SK-N-SH (cell line): ENCODE results near the gene PRPSAP2. TPM values are rescaled to one million over a fixed set of nuclear protein-coding genes. Genes with fewer than 3 reads are reported as not detected.
A peak's percentile ranks its signal among the peaks of the same experiment; 100 is the strongest.

Experiments
- CTCF ChIA-PET: fragments of 300-600, 350-600 bp; formaldehyde crosslinking; extraction: SDS; loops from one replicate; lab custom pipeline; 2021; lab: Yijun Ruan, JAX
- POLR2A ChIA-PET: fragments of 350-600 bp; sonication (Branson Sonifier 250); formaldehyde crosslinking; extraction: SDS; loops from one replicate; lab custom pipeline; 2020; ENCODE audit warnings: antibody characterized with exemption, inconsistent platforms; lab: Yijun Ruan, JAX
- DNase-seq: peaks from one replicate; pipeline ENCODE4 v3.0.0; 2012
- H2AFZ ChIP-seq: fragments of 200-600 bp; sonication (generic); 2 replicates; pipeline ENCODE4 v1.8.1; 2016; ENCODE audit warnings: antibody characterized with exemption, mild to moderate bottlenecking, low read depth
- H3F3A ChIP-seq: fragments of 200-600 bp; sonication (generic); replicated peaks from 2 replicates; pipeline ENCODE3; 2016; ENCODE audit warnings: antibody characterized with exemption, mild to moderate bottlenecking; ENCODE audit not compliant: insufficient read depth
- H3K27ac ChIP-seq, 2 experiments: fragments of 200-500 bp in 1 of 2; fragments of 200-600 bp in 1 of 2; sonication (Bioruptor generic) in 1 of 2; sonication (generic), shearing (Covaris generic) in 1 of 2; 2 replicates each; pipeline versions ENCODE4 v1.5.1 to v1.6.1; 2014 to 2016; ENCODE audit warnings: low read depth in 2 of 2, inconsistent platforms in 1 of 2, low read length in 1 of 2, mild to moderate bottlenecking in 1 of 2, mixed read lengths in 1 of 2
- H3K27me3 ChIP-seq: fragments of 200-600 bp; sonication (generic), shearing (Covaris generic); 2 replicates; pipeline ENCODE4 v1.6.1; 2016; ENCODE audit warnings: mixed run types; ENCODE audit not compliant: insufficient read depth
- H3K36me3 ChIP-seq, 2 experiments: fragments of 200-500 bp in 1 of 2; fragments of 200-600 bp in 1 of 2; sonication (Bioruptor generic) in 1 of 2; sonication (generic) in 1 of 2; replicated peaks in 1 of 2; 2 replicates each; pipeline versions ENCODE3 to v1.5.1; 2014 to 2016; ENCODE audit warnings: low read length in 1 of 2, mild to moderate bottlenecking in 1 of 2; ENCODE audit not compliant: insufficient read depth in 2 of 2, control insufficient read depth in 1 of 2
- H3K4me1 ChIP-seq, 2 experiments: fragments of 200-500 bp in 1 of 2; fragments of 200-600 bp in 1 of 2; sonication (Bioruptor generic) in 1 of 2; sonication (generic), shearing (Covaris generic) in 1 of 2; 2 replicates each; pipeline versions ENCODE4 v1.5.1 to v1.6.1; 2014 to 2016; ENCODE audit warnings: low read depth in 1 of 2, low read length in 1 of 2, mixed run types in 1 of 2; ENCODE audit not compliant: insufficient read depth in 2 of 2, control insufficient read depth in 1 of 2
- H3K4me2 ChIP-seq: fragments of 200-600 bp; sonication (generic), shearing (Covaris generic); 2 replicates; pipeline ENCODE4 v1.6.1; 2017; ENCODE audit warnings: mixed run types
- H3K4me3 ChIP-seq, 2 experiments: fragments of 200-500 bp in 1 of 2; fragments of 200-600 bp in 1 of 2; sonication (Bioruptor generic) in 1 of 2; sonication (generic), shearing (Covaris generic) in 1 of 2; 2 replicates each; pipeline versions ENCODE4 v1.5.1 to v1.8.1; 2014 to 2016; ENCODE audit warnings: low read depth in 2 of 2, inconsistent platforms in 1 of 2, low read length in 1 of 2, mild to moderate bottlenecking in 1 of 2, mixed read lengths in 1 of 2, moderate library complexity in 1 of 2
- H3K79me2 ChIP-seq: fragments of 200-600 bp; sonication (generic); 2 replicates; pipeline ENCODE4 v1.8.1; 2017; ENCODE audit warnings: mild to moderate bottlenecking; ENCODE audit not compliant: insufficient read depth
- H3K9ac ChIP-seq: fragments of 200-600 bp; sonication (generic); 2 replicates; pipeline ENCODE4 v1.6.1; 2017; ENCODE audit warnings: mixed run types
- H3K9me2 ChIP-seq: fragments of 200-600 bp; sonication (generic); 2 replicates; pipeline ENCODE4 v1.6.1; 2017; ENCODE audit warnings: mixed run types
- H3K9me3 ChIP-seq: fragments of 200-600 bp; sonication (generic); 2 replicates; pipeline ENCODE4 v1.6.1; 2017; ENCODE audit warnings: mixed run types, mild to moderate bottlenecking, moderate library complexity
- H4K20me1 ChIP-seq: fragments of 200-600 bp; sonication (generic); 2 replicates; pipeline ENCODE4 v1.6.1; 2017; ENCODE audit warnings: mild to moderate bottlenecking, mixed run types; ENCODE audit not compliant: insufficient read depth
- ELF1 ChIP-seq: IDR thresholded peaks from 2 replicates; pipeline ENCODE4 v1.4.0; 2012
- EP300 ChIP-seq, 2 experiments: IDR thresholded peaks; 2 replicates each; pipeline versions ENCODE4 v1.4.0 to v1.6.1; 2012; ENCODE audit warnings: borderline replicate concordance in 1 of 2, low read depth in 1 of 2, low read length in 1 of 2
- EZH2phosphoT487 ChIP-seq: fragments of 200-600 bp; sonication (generic); IDR thresholded peaks from 2 replicates; pipeline ENCODE4 v1.6.1; 2017; ENCODE audit warnings: low read depth, mixed run types, mild to moderate bottlenecking, antibody characterized with exemption, moderate library complexity, borderline replicate concordance
- FOXJ3 ChIP-seq: sonication (generic); formaldehyde crosslinking; IDR thresholded peaks from 2 replicates; pipeline ENCODE4 v1.5.1; 2020; ENCODE audit warnings: mild to moderate bottlenecking, missing genetic modification reagents
- GATA2 ChIP-seq: sonication (generic); formaldehyde crosslinking; IDR thresholded peaks from 2 replicates; pipeline ENCODE4 v1.5.0; 2020; ENCODE audit warnings: mild to moderate bottlenecking, missing genetic modification reagents
- JUND ChIP-seq: IDR thresholded peaks from 2 replicates; pipeline ENCODE4 v1.4.0; 2012
- MXI1 ChIP-seq: IDR thresholded peaks from 2 replicates; pipeline ENCODE4 v1.6.1; 2012; ENCODE audit warnings: mild to moderate bottlenecking, low read depth, low read length, improper control_type of control experiment
- NRF1 ChIP-seq: IDR thresholded peaks from 2 replicates; pipeline ENCODE4 v1.6.1; 2012; ENCODE audit warnings: low read depth, mild to moderate bottlenecking, low read length
- POLR2AphosphoS5 ChIP-seq: IDR thresholded peaks from 2 replicates; pipeline ENCODE4 v1.6.1; 2012; ENCODE audit warnings: low read depth, low read length
- RFX5 ChIP-seq: IDR thresholded peaks from 2 replicates; pipeline ENCODE4 v1.6.1; 2012; ENCODE audit warnings: mild to moderate bottlenecking, improper control_type of control experiment, low read length
- TAF1 ChIP-seq: IDR thresholded peaks from 2 replicates; pipeline ENCODE4 v1.6.1; 2012; ENCODE audit warnings: low read depth, mild to moderate bottlenecking, low read length, moderate library complexity, borderline replicate concordance
- TCF12 ChIP-seq: IDR thresholded peaks from 2 replicates; pipeline ENCODE4 v1.4.0; 2012
- YY1 ChIP-seq: IDR thresholded peaks from 2 replicates; pipeline ENCODE4 v1.4.0; 2012; ENCODE audit warnings: low read depth, mild to moderate bottlenecking
- WGBS: methylation state at CpG from one replicate; pipeline ENCODE4 v1.1.6; 2017; ENCODE audit warnings: low lambda C conversion rate; 5-methylcytosine and 5-hydroxymethylcytosine counted together
- polyA plus RNA-seq, 3 experiments: library from polyadenylated mRNA; depleted of rRNA; stranded (reverse); fragments of >200 nt; gene quantifications; 2 replicates each; pipeline ENCODE4 v1.2.3, GENCODE V29; 2012
- TF ChIP-seq, protein P1 (sequence below): IDR thresholded peaks from 2 replicates; pipeline ENCODE4 v1.6.1; 2012; ENCODE audit warnings: mild to moderate bottlenecking, low read depth, low read length, moderate library complexity
- TF ChIP-seq, protein P2 (sequence below): fragments of 150-350 bp; IDR thresholded peaks from 2 replicates; pipeline ENCODE4 v1.6.1; 2016; ENCODE audit warnings: mild to moderate bottlenecking, low read depth, low read length

Gene PRPSAP2
- polyA plus RNA-seq, 1 of the 3 experiments (the other 2 are of a cell fraction): 27.6 TPM

DNA sequence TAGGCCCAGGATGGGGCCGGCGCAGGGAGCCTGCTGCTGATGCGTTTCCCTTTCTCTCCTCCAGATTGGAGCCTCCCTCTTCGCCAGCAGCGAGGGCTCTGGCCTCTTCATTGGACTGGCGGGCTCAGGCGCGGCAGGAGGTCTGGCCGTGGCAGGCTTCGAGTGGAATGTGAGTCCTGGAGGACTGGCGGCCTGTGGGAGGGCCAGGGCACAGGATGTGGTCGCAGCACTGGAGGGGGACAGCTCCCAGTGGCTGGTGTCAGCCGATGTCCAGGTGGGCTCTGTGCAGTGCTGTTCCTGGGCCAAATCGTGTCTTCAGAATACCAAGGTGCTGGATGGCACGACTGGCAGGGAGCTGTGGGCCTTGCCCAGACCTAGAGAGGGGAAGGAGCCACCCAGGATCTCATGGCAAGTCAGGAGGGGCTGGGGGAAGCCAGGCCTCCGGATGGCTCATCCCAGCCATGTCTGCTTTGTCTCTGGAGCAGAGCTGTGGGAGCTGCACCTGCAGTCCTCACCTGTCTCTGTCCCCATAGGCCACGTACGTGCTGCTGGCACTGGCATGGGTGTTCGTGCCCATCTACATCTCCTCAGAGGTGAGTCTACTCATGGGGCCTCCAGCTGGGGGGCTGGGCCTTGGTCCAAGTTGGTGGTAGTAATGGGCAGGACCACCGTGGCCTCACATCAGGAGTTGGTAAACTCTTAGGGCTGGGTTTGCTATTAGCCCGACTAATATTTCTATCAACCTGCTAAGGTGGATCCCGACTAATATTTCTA is 101.3 kb downstream of the PRPSAP2 start:
- POLR2A ChIA-PET: no interaction called here
- WGBS: 78% methylated on average over 9 of the region's 22 CpGs
- no peaks in the 10 kb centered on the region for H4K20me1 ChIP-seq

DNA sequence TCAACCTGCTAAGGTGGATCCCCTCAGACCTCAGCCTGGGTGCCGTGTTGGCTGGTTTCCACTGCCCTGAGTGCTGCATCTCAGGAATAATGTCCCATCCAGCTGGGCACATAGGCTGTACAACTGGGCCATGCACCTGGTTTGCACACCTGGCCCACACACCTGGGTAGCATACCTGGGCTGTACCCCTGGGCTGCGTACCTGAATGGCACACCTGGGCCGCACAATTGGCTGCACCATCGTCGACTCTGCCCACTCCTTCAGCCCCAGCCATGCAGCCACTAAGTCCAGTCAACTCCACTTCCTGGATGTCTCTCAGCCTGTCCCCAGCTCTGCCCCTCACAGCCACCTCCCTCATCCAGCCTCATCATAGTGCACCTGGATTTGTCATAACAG is 101.9 kb downstream of the PRPSAP2 start:
- no peak overlapping the region for H3K4me3 ChIP-seq
- H4K20me1 ChIP-seq: no peaks in the 10 kb centered on the region
- CTCF ChIA-PET: interaction anchor here (0.9 to 3.7 kb wide), 13 partner anchors 8 to 98 kb away, joined by 3 to 34 read pairs (median 10); partner anchors contain the start of genes FAM83G and SLC5A10
- no peak for DNase-seq
- H3F3A ChIP-seq: peaks cover 10% of the 10 kb centered on the region
- H3K27me3 ChIP-seq: no peaks in the 10 kb centered on the region
- H3K4me1 ChIP-seq: peaks cover 6 to 11% of the 10 kb centered on the region in 2 experiments; a peak in 2 of 4 replicates
- no peaks in the 10 kb centered on the region for H3K36me3 ChIP-seq
- POLR2A ChIA-PET: no interaction called here
- H3K27ac ChIP-seq: no peak overlapping the region
- no peaks in the 10 kb centered on the region for H3K9me3 ChIP-seq
- H3K9ac ChIP-seq: no peak overlapping the region
- H2AFZ ChIP-seq: no peak overlapping the region
- WGBS: 100% methylated on average over 1 of the region's 5 CpGs
- no peaks in the 10 kb centered on the region for H3K79me2 ChIP-seq
- H3K9me2 ChIP-seq: no peaks in the 10 kb centered on the region
- no peak overlapping the region for H3K4me2 ChIP-seq
- TF ChIP-seq JUND (no peak), NRF1 (no peak), TAF1 (no peak), TCF12 (no peak), EP300 (IDR thresholded peaks at IDR 0.05; ENCODE audit: borderline replicate concordance in 1 of 2, low read depth in 1 of 2, low read length in 1 of 2) (no peak), EZH2phosphoT487 (no peak), GATA2 (CRISPR knock-in tag) (no peak), MXI1 (no peak), RFX5 (no peak)
- TF ChIP-seq, protein P1, sequence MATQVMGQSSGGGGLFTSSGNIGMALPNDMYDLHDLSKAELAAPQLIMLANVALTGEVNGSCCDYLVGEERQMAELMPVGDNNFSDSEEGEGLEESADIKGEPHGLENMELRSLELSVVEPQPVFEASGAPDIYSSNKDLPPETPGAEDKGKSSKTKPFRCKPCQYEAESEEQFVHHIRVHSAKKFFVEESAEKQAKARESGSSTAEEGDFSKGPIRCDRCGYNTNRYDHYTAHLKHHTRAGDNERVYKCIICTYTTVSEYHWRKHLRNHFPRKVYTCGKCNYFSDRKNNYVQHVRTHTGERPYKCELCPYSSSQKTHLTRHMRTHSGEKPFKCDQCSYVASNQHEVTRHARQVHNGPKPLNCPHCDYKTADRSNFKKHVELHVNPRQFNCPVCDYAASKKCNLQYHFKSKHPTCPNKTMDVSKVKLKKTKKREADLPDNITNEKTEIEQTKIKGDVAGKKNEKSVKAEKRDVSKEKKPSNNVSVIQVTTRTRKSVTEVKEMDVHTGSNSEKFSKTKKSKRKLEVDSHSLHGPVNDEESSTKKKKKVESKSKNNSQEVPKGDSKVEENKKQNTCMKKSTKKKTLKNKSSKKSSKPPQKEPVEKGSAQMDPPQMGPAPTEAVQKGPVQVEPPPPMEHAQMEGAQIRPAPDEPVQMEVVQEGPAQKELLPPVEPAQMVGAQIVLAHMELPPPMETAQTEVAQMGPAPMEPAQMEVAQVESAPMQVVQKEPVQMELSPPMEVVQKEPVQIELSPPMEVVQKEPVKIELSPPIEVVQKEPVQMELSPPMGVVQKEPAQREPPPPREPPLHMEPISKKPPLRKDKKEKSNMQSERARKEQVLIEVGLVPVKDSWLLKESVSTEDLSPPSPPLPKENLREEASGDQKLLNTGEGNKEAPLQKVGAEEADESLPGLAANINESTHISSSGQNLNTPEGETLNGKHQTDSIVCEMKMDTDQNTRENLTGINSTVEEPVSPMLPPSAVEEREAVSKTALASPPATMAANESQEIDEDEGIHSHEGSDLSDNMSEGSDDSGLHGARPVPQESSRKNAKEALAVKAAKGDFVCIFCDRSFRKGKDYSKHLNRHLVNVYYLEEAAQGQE: no peak

More for the DNA sequence above, 101.3 kb downstream of the PRPSAP2 start:
- Histone ChIP-seq H3K9me3 (no peaks in the 10 kb centered on the region), H3K4me1 (peaks cover 6 to 11% of the 10 kb centered on the region in 2 experiments; a peak in 2 of 4 replicates), H3K79me2 (no peaks in the 10 kb centered on the region), H3K4me3 (no peak overlapping the region), H3K9ac (no peak overlapping the region), H3F3A (peaks cover 10% of the 10 kb centered on the region), H3K36me3 (no peaks in the 10 kb centered on the region), H3K27me3 (no peaks in the 10 kb centered on the region), H3K27ac (no peak overlapping the region)
- peak; percentile 17 for DNase-seq
- TF ChIP-seq YY1 (no peak), GATA2 (CRISPR knock-in tag) (no peak), ELF1 (no peak), FOXJ3 (no peak), POLR2AphosphoS5 (no peak)
- TF ChIP-seq, protein P2, sequence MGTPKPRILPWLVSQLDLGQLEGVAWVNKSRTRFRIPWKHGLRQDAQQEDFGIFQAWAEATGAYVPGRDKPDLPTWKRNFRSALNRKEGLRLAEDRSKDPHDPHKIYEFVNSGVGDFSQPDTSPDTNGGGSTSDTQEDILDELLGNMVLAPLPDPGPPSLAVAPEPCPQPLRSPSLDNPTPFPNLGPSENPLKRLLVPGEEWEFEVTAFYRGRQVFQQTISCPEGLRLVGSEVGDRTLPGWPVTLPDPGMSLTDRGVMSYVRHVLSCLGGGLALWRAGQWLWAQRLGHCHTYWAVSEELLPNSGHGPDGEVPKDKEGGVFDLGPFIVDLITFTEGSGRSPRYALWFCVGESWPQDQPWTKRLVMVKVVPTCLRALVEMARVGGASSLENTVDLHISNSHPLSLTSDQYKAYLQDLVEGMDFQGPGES: no peak
- TF ChIP-seq, all 33 proteins: peak for 0
- Histone ChIP-seq H3K9me2 (no peaks in the 10 kb centered on the region), H2AFZ (no peak overlapping the region), H3K4me2 (no peak overlapping the region)
- CTCF ChIA-PET: interaction anchor here (0.9 to 3.7 kb wide), 7 partner anchors 7 to 64 kb away, joined by 3 to 26 read pairs (median 4); partner anchors contain the start of gene SLC5A10
